Measurements from ENCODE around the gene MARK4. TPM values are rescaled to one million over a fixed set of nuclear protein-coding genes. Genes with fewer than 3 reads are reported as not detected.
A peak's percentile ranks its signal among the peaks of the same experiment; 100 is the strongest.

The MARK4 gene
- total RNA-seq, 2 experiments from 2014 or later, result 18.1 to 19.8 TPM

DNA sequence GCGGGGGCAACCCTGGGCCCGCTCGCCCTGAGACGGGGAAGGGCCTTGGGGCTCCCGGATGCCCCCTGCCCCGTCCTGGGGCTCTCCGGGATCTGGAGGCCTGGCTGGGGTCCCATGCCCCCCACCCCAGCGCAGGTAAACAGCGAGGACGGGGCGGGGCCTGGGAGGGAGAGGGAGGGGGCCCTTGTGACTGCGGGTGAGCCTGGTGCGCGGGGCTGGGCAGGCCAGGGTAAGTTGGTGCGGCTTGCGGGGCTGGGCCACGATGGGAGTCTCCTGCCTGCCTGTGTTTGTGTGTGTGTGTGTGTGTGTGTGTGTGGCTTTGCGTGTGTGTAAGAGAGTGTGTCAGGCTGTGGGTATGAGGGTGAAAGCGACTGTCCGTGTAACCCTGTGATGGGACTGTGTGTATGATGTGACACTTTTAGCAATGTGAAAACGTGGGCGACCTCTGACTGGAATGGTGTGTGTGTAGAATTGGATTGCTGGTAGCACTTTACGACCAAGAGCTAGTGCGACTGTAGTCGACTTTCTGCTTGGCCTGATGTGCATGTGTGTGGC is 89.9 kb downstream of the MARK4 start:
- CTCF ChIA-PET, result no interaction called here
- POLR2A ChIA-PET, result no interaction called here
- ATAC-seq (ENCODE audit: poor library complexity) (peak; percentile 35), DNase-seq (peak in 3 of 14 experiments; percentile 4 to 46 (median 25))
- no peaks in the 10 kb centered on the region for H3K4me1 Mint-ChIP-seq (ENCODE audit: low read depth)
- no peak overlapping the region for H3K27ac Mint-ChIP-seq
- H3K27me3 ChIP-seq (ENCODE audit: control insufficient read depth in 1 of 2, insufficient read depth in 2 of 2, low read length in 2 of 2), result peaks cover 39 to 43% of the 10 kb centered on the region in 2 experiments
- TF ChIP-seq, protein P1, sequence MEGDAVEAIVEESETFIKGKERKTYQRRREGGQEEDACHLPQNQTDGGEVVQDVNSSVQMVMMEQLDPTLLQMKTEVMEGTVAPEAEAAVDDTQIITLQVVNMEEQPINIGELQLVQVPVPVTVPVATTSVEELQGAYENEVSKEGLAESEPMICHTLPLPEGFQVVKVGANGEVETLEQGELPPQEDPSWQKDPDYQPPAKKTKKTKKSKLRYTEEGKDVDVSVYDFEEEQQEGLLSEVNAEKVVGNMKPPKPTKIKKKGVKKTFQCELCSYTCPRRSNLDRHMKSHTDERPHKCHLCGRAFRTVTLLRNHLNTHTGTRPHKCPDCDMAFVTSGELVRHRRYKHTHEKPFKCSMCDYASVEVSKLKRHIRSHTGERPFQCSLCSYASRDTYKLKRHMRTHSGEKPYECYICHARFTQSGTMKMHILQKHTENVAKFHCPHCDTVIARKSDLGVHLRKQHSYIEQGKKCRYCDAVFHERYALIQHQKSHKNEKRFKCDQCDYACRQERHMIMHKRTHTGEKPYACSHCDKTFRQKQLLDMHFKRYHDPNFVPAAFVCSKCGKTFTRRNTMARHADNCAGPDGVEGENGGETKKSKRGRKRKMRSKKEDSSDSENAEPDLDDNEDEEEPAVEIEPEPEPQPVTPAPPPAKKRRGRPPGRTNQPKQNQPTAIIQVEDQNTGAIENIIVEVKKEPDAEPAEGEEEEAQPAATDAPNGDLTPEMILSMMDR (IDR thresholded peaks at IDR 0.05), result no peak
- no peak overlapping the region for H3K27ac ChIP-seq (ENCODE audit: low read depth in 1 of 2, low read length in 2 of 2)
- intact Hi-C loops (cut with DNase I, micrococcal nuclease), result no loop called here
- H3K9me3 ChIP-seq (ENCODE audit: control insufficient read depth in 1 of 2, insufficient read depth in 1 of 2, low read length in 2 of 2), result no peaks in the 10 kb centered on the region
- no peaks in the 10 kb centered on the region for H3K36me3 ChIP-seq (ENCODE audit: insufficient read depth, low read length)
- H3K4me3 Mint-ChIP-seq, result no peak overlapping the region
- peaks cover 49% of the 10 kb centered on the region for H3K27me3 Mint-ChIP-seq
- H3K36me3 Mint-ChIP-seq (ENCODE audit: low read depth), result no peaks in the 10 kb centered on the region
- H3K4me3 ChIP-seq (ENCODE audit: low read length), result no peak overlapping the region
- H3K9me3 Mint-ChIP-seq, result no peaks in the 10 kb centered on the region
- peaks cover 16% of the 10 kb centered on the region for H3K4me1 ChIP-seq (ENCODE audit: insufficient read depth, low read length)

DNA sequence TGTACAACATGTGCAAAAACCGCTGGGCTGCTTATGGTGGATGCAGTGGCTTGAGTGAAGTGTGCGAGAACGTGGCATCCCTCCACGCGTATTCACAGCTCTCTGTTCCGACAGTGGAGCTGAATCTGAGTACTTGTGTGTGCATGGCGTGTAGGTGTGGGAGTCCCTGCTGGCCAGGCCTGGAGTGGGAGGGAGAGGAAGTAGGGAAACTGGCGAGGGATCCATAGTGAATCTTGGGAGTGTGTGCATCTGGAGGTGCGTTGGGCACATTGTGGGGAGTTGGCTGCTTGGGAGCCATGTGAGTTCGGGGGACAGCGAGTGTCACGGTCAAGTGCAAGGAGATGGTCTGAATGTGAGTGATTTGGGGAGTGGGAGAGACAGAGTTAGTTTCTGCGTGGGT is 91.8 kb downstream of the MARK4 start:
- intact Hi-C loops (cut with DNase I, micrococcal nuclease), result no loop called here
- no peaks in the 10 kb centered on the region for H3K9me3 Mint-ChIP-seq
- no peaks in the 10 kb centered on the region for H3K4me1 Mint-ChIP-seq (ENCODE audit: low read depth)
- H3K27me3 Mint-ChIP-seq, result peaks cover 46% of the 10 kb centered on the region
- POLR2A ChIA-PET, result no interaction called here
- Histone ChIP-seq H3K4me1 (ENCODE audit: insufficient read depth, low read length) (peaks cover 16% of the 10 kb centered on the region), H3K4me3 (ENCODE audit: low read length) (no peak overlapping the region), H3K27me3 (ENCODE audit: control insufficient read depth in 1 of 2, insufficient read depth in 2 of 2, low read length in 2 of 2) (peaks cover 39 to 52% of the 10 kb centered on the region in 2 experiments), H3K9me3 (ENCODE audit: control insufficient read depth in 1 of 2, insufficient read depth in 1 of 2, low read length in 2 of 2) (peaks cover 0 to 8% of the 10 kb centered on the region in 2 experiments), H3K27ac (ENCODE audit: low read depth in 1 of 2, low read length in 2 of 2) (no peak overlapping the region), H3K36me3 (ENCODE audit: insufficient read depth, low read length) (no peaks in the 10 kb centered on the region)
- CTCF ChIA-PET, result interaction anchor here (1.1 kb wide), 1 partner anchor 136 kb away, joined by 3 read pairs; no protein-coding TSS in a partner anchor
- H3K36me3 Mint-ChIP-seq (ENCODE audit: low read depth), result no peaks in the 10 kb centered on the region
- TF ChIP-seq, protein P1 (IDR thresholded peaks at IDR 0.05), result no peak
- ATAC-seq (ENCODE audit: poor library complexity) (no peak), DNase-seq (no peak)
- no peak overlapping the region for H3K27ac Mint-ChIP-seq
- H3K4me3 Mint-ChIP-seq, result no peak overlapping the region

DNA sequence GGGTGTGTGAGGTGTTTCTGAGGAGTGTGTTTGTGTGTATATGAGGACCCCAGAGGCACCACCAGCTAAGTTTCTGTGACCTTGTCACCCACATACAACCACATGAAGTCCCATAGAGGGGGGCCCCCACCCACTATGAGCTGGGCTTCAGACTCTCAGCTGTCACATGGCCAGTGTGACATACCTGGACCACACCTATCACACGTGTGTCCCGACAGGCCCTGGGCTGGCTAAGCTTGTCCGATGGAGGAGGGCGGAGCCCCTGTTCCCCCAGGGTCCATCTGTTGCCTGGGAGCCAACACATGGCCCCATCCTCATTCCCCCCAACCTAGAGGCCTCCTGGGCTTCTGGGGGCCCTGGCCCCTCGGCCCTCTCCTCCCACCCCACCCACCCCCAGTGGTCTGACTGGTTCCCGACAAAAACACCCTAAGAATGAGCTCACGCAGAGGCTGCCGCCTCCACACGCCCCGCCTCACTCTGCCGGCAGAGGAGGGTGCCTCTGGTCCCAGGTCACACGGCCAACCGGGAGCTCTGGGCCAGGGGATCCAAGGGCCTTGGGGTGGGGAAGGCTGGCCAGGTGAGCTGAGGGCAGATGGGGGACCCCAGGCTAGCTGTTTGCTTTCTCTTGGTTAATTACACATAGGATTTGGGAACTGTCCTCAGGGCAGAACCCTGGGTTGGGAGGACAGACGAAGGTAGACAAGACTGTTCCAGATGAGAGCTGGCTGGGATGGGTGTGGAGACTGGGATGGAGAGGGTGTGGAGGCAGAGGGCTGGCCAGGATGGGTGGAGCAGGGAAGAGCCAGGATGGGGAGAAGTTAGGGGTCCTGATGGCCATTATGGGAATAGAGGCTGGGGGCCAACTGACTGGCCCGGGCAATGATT is 93.8 kb downstream of the MARK4 start:
- TF ChIP-seq, protein P1 (IDR thresholded peaks at IDR 0.05), result no peak
- Mint-ChIP-seq H3K36me3 (ENCODE audit: low read depth) (peaks cover 2% of the 10 kb centered on the region), H3K4me1 (ENCODE audit: low read depth) (no peaks in the 10 kb centered on the region), H3K27ac (no peak overlapping the region), H3K4me3 (no peak overlapping the region), H3K27me3 (peaks cover 30% of the 10 kb centered on the region), H3K9me3 (no peaks in the 10 kb centered on the region)
- Histone ChIP-seq H3K4me1 (ENCODE audit: insufficient read depth, low read length) (peaks cover 7% of the 10 kb centered on the region), H3K36me3 (ENCODE audit: insufficient read depth, low read length) (no peaks in the 10 kb centered on the region), H3K4me3 (ENCODE audit: low read length) (no peak overlapping the region), H3K27me3 (ENCODE audit: control insufficient read depth in 1 of 2, insufficient read depth in 2 of 2, low read length in 2 of 2) (peaks cover 30 to 46% of the 10 kb centered on the region in 2 experiments), H3K9me3 (ENCODE audit: control insufficient read depth in 1 of 2, insufficient read depth in 1 of 2, low read length in 2 of 2) (peaks cover 0 to 8% of the 10 kb centered on the region in 2 experiments), H3K27ac (ENCODE audit: low read depth in 1 of 2, low read length in 2 of 2) (no peak overlapping the region)
- POLR2A ChIA-PET, result no interaction called here
- intact Hi-C loops (cut with DNase I, micrococcal nuclease), result no loop called here
- CTCF ChIA-PET, result no interaction called here
- no peak for DNase-seq
- ATAC-seq (ENCODE audit: poor library complexity), result no peak

All from CD4-positive, alpha-beta T cell (primary cell).